ENCODE data around the gene MGP. TPM values are rescaled to one million over a fixed set of nuclear protein-coding genes. Genes with fewer than 3 reads are reported as not detected.

Gene MGP
- total RNA-seq, 1 donor from 2014 or later: not detected

DNA sequence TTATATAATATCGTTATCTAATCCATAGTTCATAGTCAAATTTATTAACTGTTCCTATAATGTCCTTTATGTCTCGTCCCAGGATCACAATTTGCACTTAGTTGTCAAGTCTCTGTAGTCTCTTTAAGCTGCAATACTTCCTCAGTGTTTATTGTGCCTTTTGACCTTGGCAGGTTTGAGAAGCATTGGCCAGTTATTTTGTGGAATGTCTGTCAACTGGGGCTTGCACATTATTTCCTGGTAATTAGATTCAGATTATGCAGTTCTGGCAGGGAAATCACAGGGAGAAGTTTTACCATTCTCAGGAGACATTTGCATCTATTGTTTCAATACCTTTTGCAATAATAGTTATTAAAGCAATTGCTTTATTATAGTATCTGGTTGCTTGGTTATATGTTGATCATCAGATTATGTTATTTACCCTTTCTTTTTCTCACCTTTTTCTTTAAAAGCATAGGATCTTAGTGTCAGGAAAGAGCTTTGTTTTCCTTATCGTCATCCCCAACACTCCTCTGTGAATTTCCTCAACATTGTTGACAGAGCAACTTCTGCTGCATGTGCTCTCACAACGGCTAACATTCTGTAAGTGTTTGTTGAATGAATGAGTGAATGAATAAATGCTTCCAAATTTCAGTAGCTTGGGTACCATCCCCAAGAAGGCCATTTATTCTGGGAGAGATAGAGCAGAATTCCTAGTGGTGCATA, 38.6 kb downstream of the MGP start:
- Mint-ChIP-seq H3K9me3 (ENCODE audit: unreplicated experiment) (no peaks in the 10 kb centered on the region), H3K27ac (ENCODE audit: unreplicated experiment) (no peak overlapping the region)

DNA sequence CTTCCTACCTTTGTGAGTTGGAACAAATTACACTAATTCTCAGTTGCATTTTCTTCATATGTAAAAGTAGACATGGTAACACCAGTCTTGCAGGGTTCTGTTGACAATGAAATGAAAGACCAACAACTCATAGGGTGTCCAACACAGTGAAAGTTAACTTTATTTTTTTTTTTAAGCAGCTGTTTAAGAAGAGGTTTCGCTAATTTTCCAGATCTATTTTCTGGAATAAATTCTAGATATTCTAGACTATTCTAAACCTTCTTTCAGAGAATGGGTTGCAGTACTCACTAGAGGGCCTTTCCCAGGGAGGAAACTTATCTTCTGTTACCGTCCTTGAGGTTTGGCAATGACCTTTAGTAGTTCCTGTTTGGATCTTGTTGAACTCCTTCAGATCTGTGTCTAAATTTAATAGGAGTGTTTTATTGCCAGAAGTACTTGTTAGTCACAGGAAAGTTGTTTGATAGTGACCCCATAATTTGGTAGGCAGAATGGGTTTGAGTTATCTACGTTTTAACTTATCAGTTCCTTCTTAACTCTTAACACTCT, 39.5 kb downstream of the MGP start:
- H3K4me1 Mint-ChIP-seq (ENCODE audit: low read depth, unreplicated experiment): no peaks in the 10 kb centered on the region
- no peak overlapping the region for H3K4me3 Mint-ChIP-seq (ENCODE audit: unreplicated experiment)
- peaks cover 1% of the 10 kb centered on the region for H3K27me3 Mint-ChIP-seq (ENCODE audit: unreplicated experiment)
- no peak for DNase-seq
- TF ChIP-seq, protein P1, sequence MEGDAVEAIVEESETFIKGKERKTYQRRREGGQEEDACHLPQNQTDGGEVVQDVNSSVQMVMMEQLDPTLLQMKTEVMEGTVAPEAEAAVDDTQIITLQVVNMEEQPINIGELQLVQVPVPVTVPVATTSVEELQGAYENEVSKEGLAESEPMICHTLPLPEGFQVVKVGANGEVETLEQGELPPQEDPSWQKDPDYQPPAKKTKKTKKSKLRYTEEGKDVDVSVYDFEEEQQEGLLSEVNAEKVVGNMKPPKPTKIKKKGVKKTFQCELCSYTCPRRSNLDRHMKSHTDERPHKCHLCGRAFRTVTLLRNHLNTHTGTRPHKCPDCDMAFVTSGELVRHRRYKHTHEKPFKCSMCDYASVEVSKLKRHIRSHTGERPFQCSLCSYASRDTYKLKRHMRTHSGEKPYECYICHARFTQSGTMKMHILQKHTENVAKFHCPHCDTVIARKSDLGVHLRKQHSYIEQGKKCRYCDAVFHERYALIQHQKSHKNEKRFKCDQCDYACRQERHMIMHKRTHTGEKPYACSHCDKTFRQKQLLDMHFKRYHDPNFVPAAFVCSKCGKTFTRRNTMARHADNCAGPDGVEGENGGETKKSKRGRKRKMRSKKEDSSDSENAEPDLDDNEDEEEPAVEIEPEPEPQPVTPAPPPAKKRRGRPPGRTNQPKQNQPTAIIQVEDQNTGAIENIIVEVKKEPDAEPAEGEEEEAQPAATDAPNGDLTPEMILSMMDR (IDR thresholded peaks at IDR 0.05; ENCODE audit: partially characterized antibody, unreplicated experiment): no peak
- no peak overlapping the region for H3K27ac Mint-ChIP-seq (ENCODE audit: unreplicated experiment)
- no peaks in the 10 kb centered on the region for H3K9me3 Mint-ChIP-seq (ENCODE audit: unreplicated experiment)
- H3K36me3 Mint-ChIP-seq (ENCODE audit: unreplicated experiment): no peaks in the 10 kb centered on the region

More for the DNA sequence above, 38.6 kb downstream of the MGP start:
- no peak for DNase-seq
- Mint-ChIP-seq H3K36me3 (ENCODE audit: unreplicated experiment) (no peaks in the 10 kb centered on the region), H3K27me3 (ENCODE audit: unreplicated experiment) (peaks cover 1% of the 10 kb centered on the region), H3K4me3 (ENCODE audit: unreplicated experiment) (no peak overlapping the region), H3K4me1 (ENCODE audit: low read depth, unreplicated experiment) (no peaks in the 10 kb centered on the region)
- TF ChIP-seq, protein P1 (IDR thresholded peaks at IDR 0.05; ENCODE audit: partially characterized antibody, unreplicated experiment): no peak

GRCh38 chr12:14845350-14845750, 40.3 kb downstream of the MGP start:
- Mint-ChIP-seq H3K4me3 (ENCODE audit: unreplicated experiment) (no peak overlapping the region), H3K27me3 (ENCODE audit: unreplicated experiment) (peaks cover 1% of the 10 kb centered on the region), H3K36me3 (ENCODE audit: unreplicated experiment) (no peaks in the 10 kb centered on the region), H3K4me1 (ENCODE audit: low read depth, unreplicated experiment) (no peaks in the 10 kb centered on the region), H3K27ac (ENCODE audit: unreplicated experiment) (no peak overlapping the region), H3K9me3 (ENCODE audit: unreplicated experiment) (no peaks in the 10 kb centered on the region)
- no peak for DNase-seq
- TF ChIP-seq, protein P1 (IDR thresholded peaks at IDR 0.05; ENCODE audit: partially characterized antibody, unreplicated experiment): peak; percentile 66

GRCh38 chr12:14844401-14844800, 41.3 kb downstream of the MGP start:
- Mint-ChIP-seq H3K27me3 (ENCODE audit: unreplicated experiment) (peaks cover 1% of the 10 kb centered on the region), H3K27ac (ENCODE audit: unreplicated experiment) (no peak overlapping the region), H3K36me3 (ENCODE audit: unreplicated experiment) (no peaks in the 10 kb centered on the region), H3K4me3 (ENCODE audit: unreplicated experiment) (no peak overlapping the region), H3K9me3 (ENCODE audit: unreplicated experiment) (no peaks in the 10 kb centered on the region), H3K4me1 (ENCODE audit: low read depth, unreplicated experiment) (no peaks in the 10 kb centered on the region)
- TF ChIP-seq, protein P1 (IDR thresholded peaks at IDR 0.05; ENCODE audit: partially characterized antibody, unreplicated experiment): no peak
- no peak for DNase-seq

- no peak for DNase-seq
- H3K27me3 Mint-ChIP-seq (ENCODE audit: unreplicated experiment): peaks cover 4% of the 10 kb centered on the region
- H3K9me3 Mint-ChIP-seq (ENCODE audit: unreplicated experiment): no peaks in the 10 kb centered on the region
Observed at GRCh38 chr12:14843425-14843887, 42.2 kb downstream of the MGP start, which contains the start of gene ART4. Gene ART4, minus strand, starts transcription at chr12:14843526. Its CDS starts 413 bp downstream, at chr12:14843113.

More at GRCh38 chr12:14843425-14843887, 42.2 kb downstream of the MGP start, which contains the start of gene ART4:
- H3K27ac Mint-ChIP-seq (ENCODE audit: unreplicated experiment): no peak within 1 kb of the TSS
- no peaks in the 10 kb centered on the region for H3K4me1 Mint-ChIP-seq (ENCODE audit: low read depth, unreplicated experiment)
- no peak within 1 kb of the TSS for H3K4me3 Mint-ChIP-seq (ENCODE audit: unreplicated experiment)
- no peaks in the 10 kb centered on the region for H3K36me3 Mint-ChIP-seq (ENCODE audit: unreplicated experiment)
- TF ChIP-seq, protein P1 (IDR thresholded peaks at IDR 0.05; ENCODE audit: partially characterized antibody, unreplicated experiment): no peak
